ENCODE measurements around the gene LRFN5. TPM values are rescaled to one million over a fixed set of nuclear protein-coding genes. Genes with fewer than 3 reads are reported as not detected.
"Not testable (repeated sequence)": the region's sequence is repeated elsewhere in the genome, so short reads cannot be mapped to it uniquely, and the experiment has no call there.

Gene LRFN5
- total and polyA plus RNA-seq, 2 experiments from 2014 or later: 1.8 to 8.8 TPM

GRCh38 chr14:41905394-41905964 is 298.8 kb downstream of the LRFN5 start:
- H3K27me3 ChIP-seq: no peaks in the 10 kb centered on the region
- H3K4me3 ChIP-seq: no peak overlapping the region
- no peak overlapping the region for H3K4me2 ChIP-seq
- H3K79me2 ChIP-seq: no peaks in the 10 kb centered on the region
- no peak overlapping the region for H2AFZ ChIP-seq
- H3K36me3 ChIP-seq (replicated peaks; ENCODE audit: insufficient read depth, low read depth): no peaks in the 10 kb centered on the region
- H3K27ac ChIP-seq: no peak overlapping the region
- DNase-seq (ENCODE audit: low spot score): no peak
- no peak for TF ChIP-seq EZH2 (IDR thresholded peaks at IDR 0.05; ENCODE audit: borderline replicate concordance)
- no peak for TF ChIP-seq EZH2phosphoT487 (IDR thresholded peaks at IDR 0.05; ENCODE audit: low read depth, severe bottlenecking, unreplicated experiment)
- no peak for TF ChIP-seq CTCF (IDR thresholded peaks at IDR 0.05; ENCODE audit: poor library complexity)
- H3K9me3 ChIP-seq (ENCODE audit: low read depth): no peaks in the 10 kb centered on the region
- H3K9me2 ChIP-seq (replicated peaks; ENCODE audit: insufficient read depth): no peaks in the 10 kb centered on the region
- 95% methylated on average over 9 of the region's 9 CpGs for WGBS (ENCODE audit: low lambda C conversion rate, missing lambda C conversion rate)
- H3K4me1 ChIP-seq (ENCODE audit: insufficient read depth): no peaks in the 10 kb centered on the region
- no peaks in the 10 kb centered on the region for H4K20me1 ChIP-seq (ENCODE audit: insufficient read depth, poor library complexity, severe bottlenecking)

GRCh38 chr14:41911155-41911554 is 304.5 kb downstream of the LRFN5 start:
- not testable (repeated sequence) for H3K4me3 ChIP-seq; H3K9me2 ChIP-seq (replicated peaks; ENCODE audit: insufficient read depth); DNase-seq (ENCODE audit: low spot score)

GRCh38 chr14:41913398-41913797 is 306.7 kb downstream of the LRFN5 start:
- Histone ChIP-seq H3K79me2 (no peaks in the 10 kb centered on the region), H3K36me3 (replicated peaks; ENCODE audit: insufficient read depth, low read depth) (no peaks in the 10 kb centered on the region), H3K9me3 (ENCODE audit: low read depth) (no peaks in the 10 kb centered on the region), H3K4me3 (no peak overlapping the region), H3K4me2 (no peak overlapping the region), H3K9me2 (replicated peaks; ENCODE audit: insufficient read depth) (no peaks in the 10 kb centered on the region), H4K20me1 (ENCODE audit: insufficient read depth, poor library complexity, severe bottlenecking) (no peaks in the 10 kb centered on the region), H2AFZ (no peak overlapping the region), H3K27me3 (no peaks in the 10 kb centered on the region), H3K4me1 (ENCODE audit: insufficient read depth) (no peaks in the 10 kb centered on the region), H3K27ac (no peak overlapping the region)
- TF ChIP-seq EZH2 (IDR thresholded peaks at IDR 0.05; ENCODE audit: borderline replicate concordance): no peak
- no peak for TF ChIP-seq CTCF (IDR thresholded peaks at IDR 0.05; ENCODE audit: poor library complexity)
- TF ChIP-seq EZH2phosphoT487 (IDR thresholded peaks at IDR 0.05; ENCODE audit: low read depth, severe bottlenecking, unreplicated experiment): no peak
- WGBS (ENCODE audit: low lambda C conversion rate, missing lambda C conversion rate): 95% methylated on average over 2 of the region's 2 CpGs
- no peak for DNase-seq (ENCODE audit: low spot score)

More at GRCh38 chr14:41911155-41911554, 304.5 kb downstream of the LRFN5 start:
- not testable (repeated sequence) for H3K27ac ChIP-seq; H2AFZ ChIP-seq; H3K4me2 ChIP-seq; H3K9me3 ChIP-seq (ENCODE audit: low read depth); H3K36me3 ChIP-seq (replicated peaks; ENCODE audit: insufficient read depth, low read depth); H3K79me2 ChIP-seq; H4K20me1 ChIP-seq (ENCODE audit: insufficient read depth, poor library complexity, severe bottlenecking); H3K4me1 ChIP-seq (ENCODE audit: insufficient read depth); H3K27me3 ChIP-seq
- 70% methylated on average over 12 of the region's 12 CpGs for WGBS (ENCODE audit: low lambda C conversion rate, missing lambda C conversion rate)

- Histone ChIP-seq H3K4me2 (no peak overlapping the region), H3K9me3 (ENCODE audit: low read depth) (no peaks in the 10 kb centered on the region), H3K79me2 (no peaks in the 10 kb centered on the region), H3K9me2 (replicated peaks; ENCODE audit: insufficient read depth) (no peaks in the 10 kb centered on the region), H3K27ac (no peak overlapping the region), H4K20me1 (ENCODE audit: insufficient read depth, poor library complexity, severe bottlenecking) (no peaks in the 10 kb centered on the region), H3K4me1 (ENCODE audit: insufficient read depth) (no peaks in the 10 kb centered on the region), H3K36me3 (replicated peaks; ENCODE audit: insufficient read depth, low read depth) (no peaks in the 10 kb centered on the region), H3K4me3 (no peak overlapping the region), H3K27me3 (no peaks in the 10 kb centered on the region), H2AFZ (no peak overlapping the region)
- DNase-seq (ENCODE audit: low spot score): no peak
- no peak for TF ChIP-seq EZH2 (IDR thresholded peaks at IDR 0.05; ENCODE audit: borderline replicate concordance)
- no peak for TF ChIP-seq CTCF (IDR thresholded peaks at IDR 0.05; ENCODE audit: poor library complexity)
- no peak for TF ChIP-seq EZH2phosphoT487 (IDR thresholded peaks at IDR 0.05; ENCODE audit: low read depth, severe bottlenecking, unreplicated experiment)
Observed at GRCh38 chr14:41915732-41916131, 309.1 kb downstream of the LRFN5 start.

Measured in hepatocyte (in vitro differentiated cells).